ENCODE data around the gene RFX6.

- TF ChIP-seq CTCF (IDR thresholded peaks at IDR 0.05 in 4 of 5, conservative IDR thresholded peaks at IDR 0.05 in 1 of 5) (no peak), POLR2A (IDR thresholded peaks at IDR 0.05) (no peak)
These were observed 49.3 kb upstream of the RFX6 start for GRCh38 chr6:116827561-116828240.

Measured in gastrocnemius medialis (tissue), 4 donors.